ENCODE data around the gene ARF6.

GRCh38 chr14:49865431-49865859 lies 27.4 kb upstream of the ARF6 start:
- TF ChIP-seq EZH2 (IDR thresholded peaks at IDR 0.05) (no peak), ZBTB33 (IDR thresholded peaks at IDR 0.05; ENCODE audit: extremely low read depth, insufficient replicate concordance, low read length) (no peak), YY1 (IDR thresholded peaks at IDR 0.05; ENCODE audit: extremely low read depth, insufficient replicate concordance, low read depth, low read length) (no peak)

Data from HCT116 (cell line).